AG08395 (cell line): ENCODE data around the gene SPATA20.

ENCODE experiments used
- DNase-seq: peaks from one replicate; pipeline ENCODE4 v3.0.0; 2012; ENCODE audit warnings: mixed read lengths, low spot score

The SPATA20 gene

DNA sequence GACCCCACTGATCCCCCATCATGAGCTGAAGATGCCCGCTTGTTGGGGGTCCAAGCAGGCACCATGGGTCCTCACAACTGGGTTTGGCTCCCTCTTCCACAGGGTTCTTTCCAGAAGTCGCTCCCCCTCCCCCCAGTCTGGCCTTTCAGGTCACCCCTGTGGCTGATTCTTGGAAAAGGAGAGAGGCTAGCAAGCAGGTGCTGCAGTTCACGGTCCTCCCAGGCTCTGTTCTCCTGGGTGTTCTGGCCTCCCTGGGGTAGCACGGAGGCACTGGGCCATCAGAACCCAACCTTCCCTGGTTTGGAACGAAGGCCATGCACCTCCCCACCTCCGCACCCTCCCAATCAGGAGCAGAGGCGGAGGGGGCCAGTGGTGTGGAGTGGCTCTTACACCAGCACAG, 32.4 kb downstream of the SPATA20 start:
- no peak for DNase-seq

DNA sequence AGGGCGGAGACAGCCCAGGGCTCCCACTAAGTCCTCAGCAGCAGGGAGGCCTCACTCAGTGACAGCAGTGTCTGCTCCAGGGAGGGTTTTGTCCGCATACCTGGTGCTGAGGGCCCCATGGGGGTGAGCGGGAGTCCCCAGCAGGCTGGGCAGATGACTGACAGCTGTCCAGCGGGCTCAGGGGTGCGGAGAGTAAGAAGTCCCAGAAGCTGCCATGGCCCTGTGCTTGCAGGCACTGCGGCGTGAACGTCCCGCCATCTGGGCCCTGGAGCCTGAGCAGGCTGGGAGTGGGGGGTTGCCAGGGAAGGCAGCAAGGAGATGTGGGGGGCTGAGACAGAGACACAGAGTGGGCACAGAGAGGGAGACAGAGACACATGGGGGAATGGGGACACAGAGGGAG, 33.7 kb downstream of the SPATA20 start:
- DNase-seq: no peak

DNA sequence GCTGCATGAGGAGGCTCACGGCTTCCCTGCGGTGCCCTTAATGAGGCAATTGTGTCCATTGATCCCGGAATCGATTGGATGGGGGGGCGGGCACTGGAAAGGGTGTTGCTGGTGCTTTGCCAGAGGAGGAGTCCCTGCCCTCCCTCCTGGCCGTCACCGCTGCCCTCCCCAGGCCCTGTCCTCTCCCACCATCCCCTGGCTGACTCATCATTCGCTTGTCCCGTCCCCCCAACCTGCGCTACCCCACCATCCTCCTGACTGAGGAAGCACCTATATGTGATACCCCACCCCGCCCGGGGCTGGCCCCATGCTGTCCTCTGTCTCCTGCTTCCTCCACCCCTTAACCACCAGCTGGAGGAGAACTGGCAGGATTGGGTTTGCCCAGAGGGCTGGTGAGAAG, 34.3 kb downstream of the SPATA20 start:
- DNase-seq: no peak

DNA sequence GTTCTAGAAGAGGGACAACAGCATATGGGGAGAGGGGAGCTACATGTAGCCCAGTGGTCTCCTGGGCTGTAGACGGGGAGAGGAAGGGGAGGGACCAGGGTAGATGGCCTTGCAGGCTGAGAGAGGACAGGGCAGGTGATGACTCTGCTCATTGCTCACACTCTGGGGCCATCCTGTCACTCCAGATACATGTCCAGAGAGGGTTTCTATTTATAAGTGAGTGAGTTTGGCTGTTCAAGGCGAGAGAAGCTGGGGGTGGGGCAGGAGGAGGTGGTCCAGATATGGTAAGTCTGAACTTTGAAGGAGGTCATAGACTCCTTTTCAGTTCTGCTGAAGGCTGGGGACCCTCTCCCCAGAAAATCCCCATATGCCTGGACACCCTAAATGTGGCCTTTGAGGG, 35.8 kb downstream of the SPATA20 start:
- no peak for DNase-seq

DNA sequence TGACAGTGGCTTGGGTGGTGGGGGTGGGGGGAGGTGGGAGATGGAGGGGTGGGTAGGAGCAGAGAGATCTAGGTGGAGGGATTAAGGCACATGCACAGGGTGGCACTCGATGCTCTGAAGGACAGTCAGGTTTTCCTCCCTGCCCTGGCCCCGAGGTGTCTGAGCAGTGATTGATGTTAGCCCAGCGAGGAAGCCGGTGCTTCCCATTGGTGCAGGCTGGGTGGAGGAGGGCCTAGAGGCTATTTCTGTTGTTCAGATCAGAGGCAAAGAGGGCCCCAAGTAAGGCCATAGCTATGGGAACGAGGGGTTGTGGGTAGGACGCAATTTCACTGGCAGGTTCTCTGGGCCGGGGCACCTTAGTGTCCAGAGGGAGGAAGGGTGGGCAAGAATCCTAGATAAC, 36.7 kb downstream of the SPATA20 start:
- DNase-seq: no peak

DNA sequence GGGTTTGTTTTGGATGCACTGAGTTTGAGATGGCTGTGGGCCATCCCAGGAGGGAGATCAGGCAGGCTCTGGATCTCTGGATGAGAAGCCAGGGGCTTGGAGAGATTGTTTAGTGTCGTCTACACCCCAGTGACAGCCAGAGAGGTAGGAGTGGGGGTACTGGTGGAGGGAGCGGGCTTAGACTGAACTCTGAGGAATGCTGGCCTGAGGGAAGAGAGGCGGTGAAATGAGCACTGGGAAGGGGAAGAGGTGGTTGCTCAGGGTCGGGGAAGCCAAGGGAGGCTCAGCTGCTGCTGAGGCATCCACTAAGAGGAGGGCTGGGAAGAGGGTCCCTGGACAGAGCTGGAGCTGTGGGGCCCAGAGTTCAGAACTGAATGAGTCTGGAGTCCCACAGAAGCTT, 37.1 kb downstream of the SPATA20 start:
- DNase-seq: no peak

DNA sequence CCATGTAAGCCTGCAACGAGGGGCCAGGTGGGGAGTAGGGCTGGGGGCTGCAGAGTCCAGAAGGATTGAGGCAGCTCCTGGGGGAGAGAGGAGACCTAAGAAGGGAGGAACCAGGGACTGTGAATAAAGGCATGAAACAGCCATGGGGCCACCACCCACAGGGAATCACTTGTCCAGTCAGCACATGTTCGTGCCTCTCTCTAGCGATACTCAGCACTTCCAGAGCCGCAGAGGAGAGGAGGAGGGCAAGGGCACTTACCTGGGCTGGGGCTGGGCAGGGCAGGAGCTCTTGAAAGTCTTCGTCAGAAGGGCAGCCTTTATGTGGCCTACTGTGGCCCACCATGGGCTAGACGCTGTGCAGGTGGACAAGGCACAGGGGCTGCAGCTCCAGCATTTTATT, 37.8 kb downstream of the SPATA20 start:
- no peak for DNase-seq

DNA sequence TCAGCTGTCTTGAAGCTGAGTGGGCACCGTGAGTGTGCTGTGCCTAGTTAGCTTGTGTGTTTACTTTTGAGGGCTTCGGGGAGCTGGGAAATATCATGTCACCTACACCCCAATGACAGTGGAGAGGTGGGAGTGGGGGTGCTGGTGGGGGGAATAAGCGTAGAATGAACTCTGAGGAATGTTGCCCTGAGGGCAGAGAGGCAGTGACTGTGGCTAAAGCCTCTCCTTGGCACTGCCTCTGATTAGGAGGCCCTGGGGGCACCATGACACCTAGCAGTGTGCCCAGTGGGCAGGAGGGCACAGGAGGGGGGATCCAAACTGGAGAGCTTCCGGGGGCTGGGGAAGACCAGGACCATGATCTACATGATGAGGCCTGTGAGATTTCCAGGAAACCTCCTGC, 38.4 kb downstream of the SPATA20 start:
- no peak for DNase-seq

DNA sequence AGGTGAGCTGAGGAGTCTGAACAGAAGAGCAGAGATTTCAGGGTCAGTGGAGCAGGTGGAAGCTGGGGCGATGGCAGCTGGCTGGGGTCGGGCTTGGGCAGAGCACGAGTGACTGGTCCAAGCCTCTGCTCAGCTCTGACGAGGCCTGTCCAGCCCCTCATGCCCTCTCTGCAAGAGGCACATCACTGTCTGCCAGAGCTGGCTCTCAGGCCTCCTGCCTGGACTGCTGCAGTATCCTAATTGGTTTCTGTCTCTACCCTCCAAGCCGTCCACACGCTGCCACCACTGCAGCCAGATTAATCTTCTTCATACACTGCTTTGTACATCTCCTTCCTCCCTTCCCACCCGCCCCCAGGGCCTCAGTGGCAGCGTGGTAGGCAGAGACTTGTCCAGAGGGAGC, 38.9 kb downstream of the SPATA20 start:
- no peak for DNase-seq

DNA sequence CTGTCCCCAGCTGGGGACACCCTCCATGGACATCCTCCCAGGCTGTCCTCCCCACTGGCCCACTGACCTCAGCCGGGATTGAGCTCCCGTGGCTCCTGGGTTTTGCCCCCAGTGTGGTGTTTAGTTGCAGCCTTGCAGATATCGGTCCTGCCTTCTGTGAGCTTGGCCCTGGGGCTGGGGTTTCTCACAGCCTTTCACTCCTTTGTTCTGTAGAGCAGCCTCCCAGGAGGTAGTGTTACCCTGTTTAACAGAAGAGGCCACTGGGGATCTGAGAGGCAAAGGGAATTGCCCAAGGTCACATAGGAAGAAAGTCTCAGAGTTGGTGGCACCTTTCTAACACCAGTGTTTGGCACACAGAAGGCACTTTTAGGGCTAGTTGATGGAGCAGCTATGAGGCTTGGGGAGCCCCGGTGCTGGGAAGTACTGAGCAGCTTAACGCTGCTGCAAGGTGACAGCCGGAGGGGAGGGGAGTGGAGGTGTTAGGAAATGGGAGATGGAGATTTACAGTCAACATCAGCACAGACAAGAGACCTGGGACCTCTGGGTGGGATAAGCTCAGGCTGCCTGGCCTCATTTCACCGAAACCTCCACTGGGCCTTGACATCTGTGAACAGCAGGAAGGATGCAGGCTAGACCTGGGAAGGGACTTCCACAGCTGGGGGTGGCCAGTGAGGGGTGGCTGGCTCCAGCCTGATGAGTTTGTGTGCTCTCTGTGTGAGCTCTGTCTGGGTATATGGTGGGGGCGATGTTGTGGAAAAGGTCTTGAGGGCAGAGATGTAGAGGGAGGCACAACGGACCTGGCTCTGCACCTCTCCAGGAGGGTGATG, 39.7 kb downstream of the SPATA20 start:
- no peak for DNase-seq

DNA sequence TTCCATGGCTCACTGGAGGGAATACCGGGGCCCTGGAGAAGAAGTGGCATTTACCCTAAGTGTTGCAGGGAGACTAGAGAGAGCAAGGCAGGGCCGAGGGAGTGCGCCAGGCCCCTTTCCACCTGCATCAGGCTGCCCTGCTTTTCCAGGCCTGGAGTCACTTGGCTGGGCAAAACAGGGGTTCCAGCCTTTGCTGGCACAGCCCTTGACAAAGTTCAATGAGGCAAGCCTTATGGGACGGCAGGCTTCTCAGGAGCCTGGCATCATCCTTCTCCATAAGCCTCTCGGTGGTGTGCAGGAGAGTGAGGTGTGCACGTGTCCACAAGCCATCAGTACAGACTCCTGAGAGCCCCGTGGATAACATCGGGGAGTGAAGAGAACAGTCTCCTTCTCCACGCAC, 40.6 kb downstream of the SPATA20 start:
- no peak for DNase-seq

DNA sequence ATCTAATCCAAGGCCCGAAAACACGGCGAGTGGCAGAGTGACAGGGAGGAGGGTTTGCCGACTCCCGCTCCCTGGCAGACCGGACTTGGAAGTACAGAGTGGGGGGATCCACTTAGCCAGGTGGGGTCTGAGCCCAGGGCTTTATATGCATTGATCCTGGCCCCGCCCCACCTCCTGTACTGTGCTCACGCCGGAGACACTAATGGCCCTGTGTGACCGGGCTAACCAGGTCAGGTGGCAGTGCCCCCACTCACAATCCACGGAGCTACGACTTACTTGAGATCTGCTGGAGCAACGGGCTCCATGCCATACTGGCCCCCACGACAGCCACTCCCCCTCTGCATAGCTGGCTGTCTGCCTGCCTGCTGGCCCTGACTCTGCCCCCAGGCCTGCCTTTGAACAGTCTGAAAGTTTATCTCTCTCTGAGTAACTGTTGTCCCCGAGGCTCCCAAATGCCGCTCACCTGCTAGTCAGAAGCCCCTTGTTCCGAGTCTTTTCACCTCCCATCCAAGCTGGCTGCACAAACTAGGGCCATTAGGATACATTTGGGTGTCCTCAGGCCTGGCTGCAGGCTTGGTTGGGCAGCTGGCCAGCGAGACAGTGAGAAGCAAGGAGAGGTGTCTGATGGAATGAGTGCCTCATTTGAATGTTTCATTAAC, 41.5 kb downstream of the SPATA20 start:
- DNase-seq: no peak

DNA sequence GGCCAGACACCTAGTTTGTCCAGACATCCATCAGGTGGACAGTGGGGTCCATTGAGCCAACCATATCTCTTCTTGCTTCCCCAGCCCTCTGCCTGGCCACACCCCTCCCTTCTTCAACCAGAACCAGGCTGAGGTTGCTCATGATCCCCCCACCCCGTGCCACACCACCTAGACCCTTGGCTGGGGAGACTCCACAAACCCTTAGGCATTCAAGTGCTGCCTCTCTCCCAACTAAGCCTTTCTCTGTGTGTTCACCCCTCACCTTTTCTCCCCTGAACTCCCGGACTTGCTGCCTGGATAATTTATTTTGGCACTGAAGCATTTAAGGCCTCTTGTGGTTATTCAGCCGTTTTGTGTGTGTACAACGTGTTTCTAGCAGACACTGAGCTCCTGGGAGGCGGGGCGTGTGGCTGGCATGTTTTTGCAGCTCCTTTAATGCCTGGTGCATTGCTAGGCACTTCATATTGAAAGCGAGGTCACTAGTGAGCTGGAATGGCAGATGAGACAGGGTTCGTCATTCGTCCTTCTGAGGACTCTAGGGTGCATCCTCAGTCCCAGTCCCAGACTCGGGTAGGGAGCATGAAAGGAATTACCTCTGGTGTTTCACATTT, 42.2 kb downstream of the SPATA20 start:
- DNase-seq: peak; percentile 27

DNA sequence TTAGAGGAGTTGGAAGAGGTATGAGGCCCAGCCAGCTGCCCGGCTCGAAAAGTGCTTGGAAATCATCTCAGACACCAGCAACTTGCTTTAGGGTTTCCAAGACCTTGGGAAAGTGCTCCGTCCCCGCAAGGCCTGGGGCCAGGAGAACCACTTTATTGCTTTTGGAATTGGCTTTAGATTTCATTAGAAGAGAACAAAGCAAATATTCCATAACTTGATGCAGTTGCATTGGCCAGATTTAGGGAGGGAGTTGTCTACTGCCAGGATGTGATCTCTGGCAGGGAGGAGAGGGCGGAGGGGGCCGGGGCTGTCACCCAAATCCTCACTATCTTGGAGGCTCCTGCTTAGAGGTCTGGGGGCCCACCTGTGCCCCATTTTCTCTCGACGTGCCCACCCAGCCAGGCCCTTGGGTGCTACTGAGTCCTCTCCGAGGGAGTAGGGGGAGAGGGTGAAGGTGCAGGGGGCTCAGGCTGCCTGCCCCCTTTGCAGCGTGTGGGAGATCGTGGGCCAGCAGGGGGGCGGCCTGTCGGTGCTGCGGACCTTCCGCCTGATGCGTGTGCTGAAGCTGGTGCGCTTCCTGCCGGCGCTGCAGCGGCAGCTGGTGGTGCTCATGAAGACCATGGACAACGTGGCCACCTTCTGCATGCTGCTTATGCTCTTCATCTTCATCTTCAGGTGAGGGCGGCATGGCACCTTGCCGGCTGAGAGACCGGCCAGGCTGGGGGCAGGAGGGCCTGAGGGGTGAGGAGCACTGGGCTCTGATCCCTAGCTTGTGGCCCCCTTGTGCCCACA, 44.2 kb downstream of the SPATA20 start:
- no peak for DNase-seq

DNA sequence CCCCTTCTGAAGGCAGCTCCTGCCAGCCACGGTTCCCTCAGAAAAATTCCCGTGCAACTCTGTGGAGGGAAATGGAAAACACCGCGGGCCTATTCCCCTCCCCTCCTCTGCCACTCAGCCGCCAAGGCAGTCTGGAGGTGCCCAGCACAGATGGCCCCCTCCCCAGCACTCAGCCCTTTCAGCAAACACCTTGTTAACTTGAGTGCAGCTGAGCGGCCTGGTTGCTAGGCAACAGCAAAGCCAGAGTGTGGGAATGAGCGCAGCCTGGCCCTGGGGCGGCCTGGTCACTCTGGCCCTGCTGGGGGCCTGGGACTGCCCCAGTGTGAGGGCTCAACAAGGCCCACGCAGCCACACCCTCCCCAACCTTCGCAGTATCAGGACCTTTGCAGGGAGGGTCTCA, 46.3 kb downstream of the SPATA20 start:
- DNase-seq: no peak

DNA sequence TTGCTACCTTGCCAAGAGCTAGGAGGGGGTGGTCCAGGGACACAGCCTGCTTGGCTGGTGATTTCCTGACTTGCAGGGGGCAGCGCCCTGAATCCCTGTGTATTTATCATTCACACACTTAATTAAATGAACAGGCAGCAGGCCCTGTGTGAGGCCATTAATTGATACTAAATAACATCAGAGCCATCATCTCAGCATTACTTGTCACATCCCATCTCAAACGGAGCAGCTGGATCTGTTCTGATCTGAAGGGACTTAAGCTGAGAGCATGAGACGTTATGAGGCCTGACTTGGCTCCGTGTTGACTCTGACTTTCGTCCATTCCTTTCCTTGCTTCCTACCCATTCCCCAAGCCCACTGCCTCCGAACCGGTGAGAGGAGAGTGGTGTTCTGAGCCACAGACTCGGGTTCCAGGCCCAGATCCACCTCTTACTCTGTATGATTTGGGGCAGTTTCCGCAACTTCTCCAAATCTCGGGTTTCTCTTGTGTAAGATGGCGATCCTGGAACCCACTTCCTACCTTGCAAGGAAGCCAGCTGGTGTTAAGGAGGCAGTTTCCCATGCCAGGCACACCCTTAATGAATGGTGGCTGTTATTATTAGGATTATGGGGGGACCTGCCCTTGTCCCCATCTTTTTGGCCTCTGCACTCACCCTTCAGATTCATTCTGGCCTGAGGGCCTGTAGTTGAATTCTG, 47.3 kb downstream of the SPATA20 start:
- DNase-seq: no peak

DNA sequence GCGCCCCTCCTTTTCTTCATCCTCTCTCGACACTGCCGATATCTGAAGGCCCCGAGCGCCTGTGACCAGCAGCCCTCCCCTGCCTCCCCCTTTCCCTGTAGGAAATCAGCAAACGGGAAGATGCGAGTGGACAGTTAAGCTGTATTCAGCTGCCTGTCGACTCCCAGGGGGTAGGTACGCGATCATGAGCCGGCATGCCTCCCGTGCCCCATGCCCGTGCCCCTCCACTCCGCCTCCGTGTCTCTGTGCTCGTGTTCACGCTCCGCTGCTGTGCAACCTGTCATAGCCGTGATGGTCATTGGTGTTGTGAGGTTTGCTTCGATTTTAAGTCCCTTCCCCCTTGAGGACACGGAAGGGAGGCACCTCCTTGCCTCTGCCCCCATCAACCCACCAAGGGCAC, 47.9 kb downstream of the SPATA20 start:
- DNase-seq: no peak

DNA sequence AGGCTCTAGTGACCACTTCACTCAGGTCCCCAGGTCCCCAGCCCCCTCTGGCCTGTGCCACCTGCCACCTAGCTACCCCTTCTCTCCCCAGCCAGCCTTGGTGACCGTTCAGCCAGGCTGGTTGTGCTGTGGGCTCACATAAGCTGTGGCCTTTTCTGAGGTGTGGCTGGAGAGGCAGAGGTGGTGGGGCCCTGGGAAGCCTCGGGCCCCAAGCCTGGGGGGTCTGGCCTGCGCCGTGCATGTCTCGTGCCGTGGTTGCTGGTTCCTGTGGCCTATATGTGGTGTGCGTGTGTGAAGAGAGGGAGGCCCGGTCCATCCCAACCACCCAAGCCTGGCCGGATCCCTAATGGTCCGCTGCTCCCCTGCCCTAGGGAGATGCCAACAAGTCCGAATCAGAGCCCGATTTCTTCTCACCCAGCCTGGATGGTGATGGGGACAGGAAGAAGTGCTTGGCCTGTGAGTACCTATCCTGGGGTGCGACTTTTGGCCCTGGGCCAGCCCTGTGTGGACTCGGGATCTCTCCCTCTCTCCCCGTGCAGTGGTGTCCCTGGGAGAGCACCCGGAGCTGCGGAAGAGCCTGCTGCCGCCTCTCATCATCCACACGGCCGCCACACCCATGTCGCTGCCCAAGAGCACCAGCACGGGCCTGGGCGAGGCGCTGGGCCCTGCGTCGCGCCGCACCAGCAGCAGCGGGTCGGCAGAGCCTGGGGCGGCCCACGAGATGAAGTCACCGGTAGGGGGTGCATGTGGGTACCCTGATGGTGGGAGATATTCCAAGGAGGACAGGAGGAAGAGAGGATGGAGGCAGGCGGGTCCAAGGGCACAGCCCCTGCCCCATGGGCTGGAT, 49.4 kb downstream of the SPATA20 start:
- no peak for DNase-seq

DNA sequence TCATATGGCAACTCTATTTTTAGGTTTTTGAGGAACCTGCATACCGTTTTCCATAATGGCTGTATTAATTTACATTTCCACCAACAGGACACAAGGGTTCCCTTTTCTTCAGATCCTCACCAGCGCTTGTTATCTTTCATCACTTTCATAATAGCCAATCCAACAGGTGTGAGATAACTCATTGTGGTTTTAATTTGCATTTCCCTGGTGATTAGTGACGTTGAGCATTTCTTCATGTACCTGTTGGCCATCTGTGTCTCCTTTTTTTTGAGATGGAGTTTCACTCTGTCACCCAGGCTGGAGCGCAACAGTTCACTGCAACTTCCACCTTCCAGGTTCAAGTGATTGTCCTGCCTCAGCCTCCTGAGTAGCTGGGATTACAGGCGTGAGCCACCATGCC, 51.5 kb downstream of the SPATA20 start:
- no peak for DNase-seq

DNA sequence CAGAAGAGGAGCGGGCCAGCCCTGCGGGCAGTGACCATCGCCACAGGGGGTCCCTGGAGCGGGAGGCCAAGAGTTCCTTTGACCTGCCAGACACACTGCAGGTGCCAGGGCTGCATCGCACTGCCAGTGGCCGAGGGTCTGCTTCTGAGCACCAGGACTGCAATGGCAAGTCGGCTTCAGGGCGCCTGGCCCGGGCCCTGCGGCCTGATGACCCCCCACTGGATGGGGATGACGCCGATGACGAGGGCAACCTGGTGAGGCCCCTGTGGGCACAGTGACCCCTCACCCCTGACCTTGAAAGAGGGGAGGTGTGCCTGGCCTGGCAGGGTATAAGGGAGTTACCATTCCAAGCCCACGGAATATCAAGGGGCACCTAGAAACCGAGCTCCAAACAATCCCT, 52.6 kb downstream of the SPATA20 start:
- DNase-seq: no peak

DNA sequence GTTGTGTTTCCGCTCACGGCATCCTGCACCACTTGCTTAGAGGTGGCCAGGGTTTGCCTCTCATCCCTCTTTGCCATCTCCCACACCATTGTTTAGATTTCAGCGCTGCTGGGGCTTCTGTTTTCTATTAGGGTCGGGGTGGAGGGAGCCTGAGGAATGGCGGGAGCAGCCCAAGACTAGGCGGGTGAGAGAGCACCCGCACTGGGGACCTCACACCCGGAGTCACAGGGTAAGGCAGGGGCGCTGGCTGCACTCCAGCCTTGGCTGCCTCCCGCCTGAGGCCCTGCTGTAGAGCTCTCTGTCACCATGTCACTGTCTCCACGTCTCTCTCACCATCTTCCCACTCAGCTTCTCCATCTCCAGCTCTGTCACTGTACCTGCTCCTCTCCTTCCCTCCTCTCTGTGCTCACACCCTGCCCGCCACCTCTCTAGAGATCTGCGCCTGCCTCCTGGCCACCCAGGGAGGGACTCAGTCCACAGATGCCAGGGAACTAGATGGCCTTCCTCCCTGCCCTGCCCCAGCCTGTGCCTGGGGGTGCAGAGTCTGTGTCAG, 54.9 kb downstream of the SPATA20 start:
- no peak for DNase-seq
